MG63 (cell line): Measurements from ENCODE around the gene ARAP2. TPM values are rescaled to one million over a fixed set of nuclear protein-coding genes. Genes with fewer than 3 reads are reported as not detected.
"Not testable (repeated sequence)": the region's sequence is repeated elsewhere in the genome, so short reads cannot be mapped to it uniquely, and the experiment has no call there.

Source experiments
- DNase-seq: peaks from one replicate; pipeline ENCODE4 v3.0.0-alpha.2; 2020
- H3K27me3 ChIP-seq: fragments of 250-450 bp; sonication (Bioruptor Pico); 2 replicates; pipeline ENCODE4 v1.5.1; 2020; ENCODE audit warnings: mild to moderate bottlenecking, moderate library complexity
- H3K36me3 ChIP-seq: fragments of 250-450 bp; sonication (Bioruptor Pico); 2 replicates; pipeline ENCODE4 v1.5.1; 2020; ENCODE audit warnings: mild to moderate bottlenecking, moderate library complexity
- H3K4me3 ChIP-seq: fragments of 250-450 bp; sonication (Bioruptor Pico); 2 replicates; pipeline ENCODE4 v1.5.1; 2020; ENCODE audit warnings: mild to moderate bottlenecking, moderate library complexity
- H3K9me3 ChIP-seq: fragments of 250-450 bp; sonication (Bioruptor Pico); 2 replicates; pipeline ENCODE4 v1.5.1; 2020; ENCODE audit warnings: mild to moderate bottlenecking, moderate library complexity
- total RNA-seq: library from RNA; depleted of rRNA; stranded (reverse); fragments of >200 nt; shearing (Covaris generic); gene quantifications from 2 replicates; pipeline ENCODE4 v1.2.3, GENCODE V29; 2014; ENCODE audit warnings: low replicate concordance

Gene ARAP2
- total RNA-seq, 1 experiment from 2014 or later, result 1.3 TPM

DNA sequence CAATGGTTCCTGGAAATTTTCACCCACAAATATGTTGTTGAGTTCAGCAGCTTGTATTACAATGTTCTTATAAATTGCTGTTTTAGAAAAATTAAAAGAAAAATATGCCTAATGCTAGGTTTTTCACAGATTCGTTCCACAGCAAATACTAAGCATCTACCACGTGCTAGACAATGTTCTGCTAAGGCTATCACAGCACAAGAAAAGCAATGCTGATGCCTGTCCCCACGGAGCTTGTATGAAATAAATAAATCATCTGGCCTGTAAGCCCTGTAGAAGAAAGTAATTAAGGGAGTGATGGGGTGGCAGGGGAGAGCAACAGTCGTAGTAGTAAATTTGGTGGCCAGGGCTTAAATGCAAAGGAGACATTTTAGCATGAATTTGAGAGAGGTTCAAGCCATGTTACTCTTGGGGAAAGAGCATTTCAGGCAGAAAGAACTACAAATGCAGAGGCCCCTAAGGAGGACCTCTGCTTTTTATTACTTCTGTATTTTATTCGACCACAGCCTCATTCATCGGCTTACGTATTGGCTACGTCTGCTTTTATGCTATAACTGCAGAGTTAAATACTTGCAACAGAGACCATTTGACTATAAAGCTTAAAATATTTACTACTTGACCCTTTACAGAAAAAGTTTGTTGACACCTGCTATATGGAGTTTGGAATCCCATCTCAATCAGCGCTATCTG, 36.3 kb downstream of the ARAP2 start:
- Histone ChIP-seq H3K27me3 (no peaks in the 10 kb centered on the region), H3K36me3 (no peaks in the 10 kb centered on the region), H3K9me3 (no peaks in the 10 kb centered on the region), H3K4me3 (no peak overlapping the region)
- DNase-seq, result no peak

DNA sequence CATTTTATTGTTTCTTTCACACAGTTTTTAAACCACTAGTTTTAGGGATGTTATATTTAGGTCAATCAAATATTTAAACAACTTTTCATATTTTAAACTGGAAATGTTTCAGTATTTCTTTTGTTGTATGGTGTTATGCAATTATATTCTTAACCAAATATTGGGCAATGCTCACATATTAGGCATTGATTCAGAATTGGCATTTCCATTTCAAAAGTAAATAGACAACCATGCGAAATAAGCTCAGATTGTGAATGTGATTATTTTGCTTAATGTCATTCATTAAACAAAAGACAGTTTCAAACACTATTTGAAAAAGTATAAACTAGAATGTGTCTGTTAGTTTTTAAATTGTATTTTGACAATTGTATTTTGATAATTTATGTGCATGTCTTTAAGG, 36.9 kb downstream of the ARAP2 start:
- Histone ChIP-seq H3K4me3 (no peak overlapping the region), H3K36me3 (no peaks in the 10 kb centered on the region), H3K9me3 (no peaks in the 10 kb centered on the region), H3K27me3 (no peaks in the 10 kb centered on the region)
- no peak for DNase-seq

DNA sequence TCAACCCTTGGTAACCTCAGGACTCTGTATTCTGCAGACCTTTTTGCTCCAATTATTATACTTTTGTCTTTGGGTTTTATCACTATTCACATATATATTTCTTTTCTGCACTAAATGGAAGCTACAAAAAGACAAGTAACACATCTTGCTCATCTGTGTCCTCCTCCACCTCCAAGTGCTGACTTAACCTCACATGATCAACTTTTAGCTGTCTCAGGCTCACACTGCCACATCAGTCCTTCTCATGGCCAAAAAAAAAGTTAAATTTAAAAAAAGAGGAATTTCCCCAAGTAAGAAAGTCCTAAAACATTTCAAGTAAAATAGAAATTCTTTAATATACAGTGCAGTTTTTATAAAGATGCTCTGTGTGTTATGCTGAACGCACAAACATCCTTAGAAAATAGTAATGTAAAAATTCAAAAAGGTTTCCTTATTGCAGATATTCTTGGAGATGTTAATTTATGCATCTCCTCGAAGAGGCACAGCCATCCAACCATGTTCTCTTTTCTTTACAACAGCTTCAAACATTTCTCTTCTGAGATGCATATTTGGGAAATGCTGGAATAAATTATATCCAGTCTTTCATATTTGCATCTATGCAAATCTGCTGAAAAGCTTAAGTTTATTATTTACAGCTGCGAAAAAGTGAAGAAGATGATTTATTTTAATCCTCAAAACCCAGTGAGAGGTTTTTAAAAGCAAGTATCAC, 37.6 kb downstream of the ARAP2 start:
- no peaks in the 10 kb centered on the region for H3K27me3 ChIP-seq
- DNase-seq, result no peak
- H3K9me3 ChIP-seq, result no peaks in the 10 kb centered on the region
- no peaks in the 10 kb centered on the region for H3K36me3 ChIP-seq
- H3K4me3 ChIP-seq, result no peak overlapping the region

DNA sequence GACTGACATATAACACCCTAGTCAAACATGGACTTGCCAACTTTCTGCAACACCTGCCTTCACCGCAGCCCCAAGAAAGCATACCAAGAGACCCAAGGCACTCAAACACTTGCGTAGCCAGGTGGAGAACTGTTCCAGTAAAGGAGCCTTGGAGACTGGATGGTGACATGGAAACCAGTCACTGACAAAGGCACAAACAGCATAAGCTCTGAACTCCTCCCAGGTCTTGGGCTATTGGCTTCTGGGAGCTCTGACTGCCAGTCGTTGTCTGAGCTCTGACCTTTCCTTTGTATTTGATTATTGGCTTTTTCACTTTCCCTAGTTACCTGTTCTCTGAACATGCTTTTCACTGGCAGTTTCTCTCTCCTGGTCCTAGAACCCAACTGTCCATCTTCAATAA, 38.3 kb downstream of the ARAP2 start:
- Histone ChIP-seq H3K36me3 (no peaks in the 10 kb centered on the region), H3K27me3 (no peaks in the 10 kb centered on the region), H3K9me3 (no peaks in the 10 kb centered on the region), H3K4me3 (no peak overlapping the region)
- no peak for DNase-seq

DNA sequence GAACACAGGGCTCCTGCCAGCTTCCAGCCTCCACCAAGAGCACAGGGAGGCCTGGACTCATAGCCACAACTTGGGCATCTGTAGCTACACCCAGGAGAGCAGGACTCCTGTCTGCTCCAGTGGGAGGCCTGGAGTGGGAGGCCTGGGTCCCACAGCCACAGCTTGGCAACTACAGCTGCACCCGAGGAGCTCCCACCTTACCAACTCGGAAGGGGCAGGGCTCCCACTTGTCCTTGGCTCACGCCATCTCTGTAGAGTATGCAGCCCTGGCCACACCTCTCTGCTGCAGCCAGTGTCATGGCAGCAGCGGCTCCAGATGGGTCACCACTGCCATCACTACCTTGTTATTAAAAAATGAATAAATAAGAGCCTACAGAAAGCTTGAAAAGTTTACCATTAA, 45.5 kb downstream of the ARAP2 start:
- DNase-seq, result no peak
- Histone ChIP-seq H3K36me3 (no peaks in the 10 kb centered on the region), H3K9me3 (no peaks in the 10 kb centered on the region), H3K27me3 (no peaks in the 10 kb centered on the region), H3K4me3 (no peak overlapping the region)

DNA sequence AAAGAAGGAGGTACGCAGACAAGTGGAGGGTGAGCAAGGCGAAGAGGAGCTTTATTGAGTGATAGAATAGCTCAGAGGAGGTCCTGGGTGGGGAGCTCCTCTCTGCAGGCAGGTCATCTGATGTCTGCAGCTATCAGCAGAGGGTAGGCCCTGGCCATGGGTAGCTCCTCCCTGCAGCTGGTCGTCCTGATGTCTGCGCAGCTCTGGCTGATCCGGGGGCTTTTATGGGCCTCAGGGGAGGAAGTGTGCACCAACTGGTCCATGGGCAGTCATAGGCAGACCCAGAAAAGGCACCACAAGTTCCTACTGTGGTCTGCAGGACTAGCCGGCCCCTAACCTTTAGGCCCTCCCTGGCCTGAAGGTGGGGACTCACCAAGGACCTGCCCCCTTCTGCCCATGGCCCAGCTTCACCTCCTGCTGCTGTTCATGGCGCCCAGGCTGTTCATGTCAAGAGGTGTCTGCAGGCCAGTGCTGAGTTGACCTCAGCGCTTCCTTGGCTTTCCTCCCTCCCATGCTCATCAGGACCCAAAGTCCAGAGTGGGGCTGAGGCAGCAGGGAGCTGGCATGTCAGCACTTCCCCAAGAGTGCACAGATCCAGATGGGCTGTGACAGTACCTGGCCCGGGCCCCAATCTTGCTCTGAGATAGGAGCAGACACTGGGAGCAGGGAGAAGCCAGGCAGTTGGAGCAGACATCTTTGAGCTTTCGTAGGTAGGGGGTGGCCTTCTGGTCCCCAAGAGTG, 46.1 kb downstream of the ARAP2 start:
- Histone ChIP-seq H3K4me3 (no peak overlapping the region), H3K9me3 (no peaks in the 10 kb centered on the region), H3K27me3 (no peaks in the 10 kb centered on the region), H3K36me3 (no peaks in the 10 kb centered on the region)
- no peak for DNase-seq

DNA sequence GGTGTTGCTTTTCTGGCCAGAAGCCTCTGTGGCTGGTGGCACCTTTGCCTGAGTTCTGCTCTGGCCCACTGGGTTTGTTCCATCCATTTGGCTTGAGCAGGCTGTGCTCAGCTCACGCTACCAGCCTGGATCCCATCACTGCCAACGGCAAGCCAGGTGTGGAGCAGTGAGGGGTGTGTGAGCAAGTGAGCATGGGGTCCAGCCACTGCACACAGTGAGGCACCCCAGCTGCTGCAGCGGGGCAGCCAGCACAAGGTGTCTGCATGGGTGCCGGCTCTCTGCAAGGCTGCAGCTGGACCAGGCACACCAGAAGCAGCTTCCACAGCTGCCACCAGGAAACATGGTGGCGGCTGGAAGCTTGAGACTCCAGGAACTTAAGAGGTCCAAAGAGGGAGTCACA, 46.8 kb downstream of the ARAP2 start:
- Histone ChIP-seq H3K4me3 (no peak overlapping the region), H3K36me3 (no peaks in the 10 kb centered on the region), H3K27me3 (no peaks in the 10 kb centered on the region), H3K9me3 (no peaks in the 10 kb centered on the region)
- no peak for DNase-seq

DNA sequence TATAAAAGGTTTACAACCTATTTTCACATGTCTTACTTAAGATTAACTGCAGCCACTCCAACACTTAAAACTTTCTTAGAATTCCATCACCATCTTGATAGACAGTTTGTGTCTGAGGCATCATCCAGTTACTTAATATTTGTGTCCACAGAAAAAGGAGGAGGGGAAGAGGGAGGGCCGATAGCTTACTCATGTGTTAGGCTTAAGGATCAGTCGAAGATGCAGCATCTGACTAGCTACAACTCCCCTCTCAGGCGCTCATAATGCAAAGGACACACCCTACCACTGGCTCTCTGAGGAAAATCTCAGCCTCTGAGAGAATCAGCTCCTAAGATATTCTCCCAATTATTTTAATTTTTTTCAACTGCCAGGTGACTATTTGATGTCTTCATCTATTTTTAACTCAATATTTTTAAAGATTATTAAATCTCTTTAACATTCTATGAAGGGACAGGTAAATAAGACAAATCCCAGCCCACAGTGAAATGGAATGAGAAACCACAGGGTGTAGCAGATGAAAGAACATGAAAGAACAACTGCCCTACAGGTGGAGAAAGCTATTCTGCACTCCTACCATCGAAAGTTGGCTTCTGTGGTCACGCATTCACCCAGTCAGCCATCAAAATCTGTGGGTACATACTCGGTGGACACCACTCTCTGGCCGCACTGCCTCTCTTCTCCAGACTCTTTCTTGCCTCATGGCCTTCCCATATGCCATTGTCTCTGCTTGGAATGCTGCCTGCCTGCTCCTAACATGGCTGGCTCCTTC, 48.0 kb downstream of the ARAP2 start:
- no peaks in the 10 kb centered on the region for H3K36me3 ChIP-seq
- H3K27me3 ChIP-seq, result no peaks in the 10 kb centered on the region
- DNase-seq, result no peak
- H3K4me3 ChIP-seq, result no peak overlapping the region
- no peaks in the 10 kb centered on the region for H3K9me3 ChIP-seq

DNA sequence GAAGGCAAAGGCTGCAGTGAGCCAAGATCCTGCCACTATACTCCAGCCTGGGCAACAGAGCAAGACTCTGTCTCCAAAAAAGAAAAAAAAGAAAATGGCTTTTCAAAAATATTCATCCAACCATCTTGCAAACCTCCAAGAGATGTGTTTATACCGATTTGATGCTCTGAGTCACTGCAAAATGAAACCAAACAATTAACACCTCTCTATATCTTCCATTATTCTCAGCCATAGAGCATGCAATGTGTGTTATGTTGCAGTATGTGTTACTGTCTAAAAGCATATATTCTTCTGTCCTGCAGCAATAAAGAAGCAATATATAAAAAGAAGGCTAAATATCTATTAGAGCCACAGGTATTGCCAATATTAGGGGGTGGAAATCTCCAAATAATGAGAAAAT, 51.4 kb downstream of the ARAP2 start:
- Histone ChIP-seq H3K4me3 (no peak overlapping the region), H3K9me3 (no peaks in the 10 kb centered on the region), H3K36me3 (no peaks in the 10 kb centered on the region), H3K27me3 (no peaks in the 10 kb centered on the region)
- no peak for DNase-seq

DNA sequence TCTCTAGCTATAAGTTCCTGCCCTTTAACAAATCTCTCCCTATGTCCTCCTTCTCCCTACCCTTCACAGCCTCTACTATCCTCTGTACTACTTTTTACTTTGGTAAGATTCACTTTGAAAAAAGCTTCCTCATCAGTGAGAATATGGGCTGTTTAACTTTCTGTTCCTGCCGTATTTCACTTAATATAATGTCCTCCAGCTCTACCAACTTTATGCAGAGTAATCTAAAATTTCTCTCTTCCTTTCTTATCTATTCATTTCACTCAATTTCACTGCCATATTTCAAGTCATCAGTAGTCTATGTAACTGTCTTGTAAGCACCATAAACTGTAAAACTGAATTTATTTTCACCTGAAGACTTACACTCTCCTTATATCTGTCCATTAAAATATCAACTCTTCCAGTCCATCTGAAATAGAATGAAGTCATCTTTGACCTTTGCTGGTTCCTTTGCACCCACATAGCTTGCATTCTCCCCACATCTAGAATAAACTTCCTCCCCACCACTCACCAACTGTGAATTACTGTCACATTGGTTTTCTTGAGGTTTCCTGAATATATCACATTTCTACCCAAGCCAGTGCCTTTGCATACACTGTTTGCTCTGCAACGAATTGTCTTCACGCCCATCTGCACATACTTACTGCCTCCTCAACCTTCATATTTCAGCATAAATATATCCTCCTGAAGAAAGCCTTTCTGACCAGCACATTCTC, 54.6 kb downstream of the ARAP2 start:
- no peak for DNase-seq
- Histone ChIP-seq H3K36me3 (no peaks in the 10 kb centered on the region), H3K27me3 (no peaks in the 10 kb centered on the region), H3K4me3 (no peak overlapping the region), H3K9me3 (no peaks in the 10 kb centered on the region)

DNA sequence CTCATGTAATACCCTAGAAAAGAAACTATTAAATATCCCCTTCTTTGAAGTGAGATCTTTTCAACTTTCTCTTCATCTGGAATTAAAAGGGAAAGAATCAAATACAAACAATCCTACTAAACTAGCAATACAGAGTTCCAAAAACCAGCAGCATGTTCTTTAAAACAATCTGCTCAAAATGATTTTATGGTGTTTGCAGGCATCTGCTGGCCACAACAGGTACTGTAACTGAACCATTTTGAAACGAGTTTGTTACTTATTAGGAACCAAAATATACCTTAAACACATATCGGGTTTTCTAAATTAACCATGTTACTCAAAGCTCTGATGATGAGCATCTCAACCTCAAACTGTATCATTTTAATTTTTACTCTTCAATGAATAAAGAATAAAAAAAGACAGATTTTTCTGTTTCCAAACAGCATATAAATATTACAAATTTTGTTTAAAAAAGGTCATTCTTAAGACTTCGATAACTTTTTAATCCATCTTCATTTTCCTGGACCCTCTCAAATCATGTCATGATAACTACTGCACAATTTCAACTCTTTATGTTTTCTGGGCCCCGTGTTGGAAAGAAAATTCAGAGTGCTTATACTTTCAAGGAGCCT, 56.5 kb downstream of the ARAP2 start:
- Histone ChIP-seq H3K4me3 (no peak overlapping the region), H3K36me3 (no peaks in the 10 kb centered on the region), H3K9me3 (no peaks in the 10 kb centered on the region), H3K27me3 (no peaks in the 10 kb centered on the region)
- no peak for DNase-seq

DNA sequence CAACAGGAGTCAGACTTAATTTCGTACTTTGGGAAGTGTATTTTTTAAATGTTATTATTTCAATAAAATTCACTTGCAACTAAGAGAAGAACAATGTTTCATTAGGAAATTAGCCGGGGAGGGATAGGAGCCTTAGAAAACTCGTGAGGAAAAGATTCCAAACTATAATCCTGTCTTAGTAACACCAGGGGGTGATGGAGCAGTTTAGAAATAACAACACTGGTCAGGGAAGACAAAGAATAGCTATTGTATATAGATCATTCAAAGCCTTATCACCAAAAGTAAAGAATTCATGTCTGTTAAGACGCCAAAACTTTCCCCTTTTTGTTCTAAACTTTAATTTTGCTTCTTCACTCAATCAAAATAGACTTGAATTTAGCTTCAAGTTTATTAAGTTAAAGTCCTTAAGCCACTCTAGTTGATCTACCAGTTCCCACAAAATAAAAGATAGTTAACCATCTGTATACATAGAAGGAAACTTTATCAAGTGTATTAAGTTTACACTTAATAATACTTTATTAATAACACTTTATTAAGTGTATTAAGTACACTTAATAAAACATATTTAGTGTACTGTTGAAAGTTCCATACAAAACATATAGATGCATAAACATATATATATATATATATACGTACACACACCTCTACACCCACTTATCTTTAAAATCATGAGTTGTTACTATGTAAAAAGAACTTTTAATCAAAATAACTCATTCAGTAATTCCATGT, 60.5 kb downstream of the ARAP2 start:
- no peaks in the 10 kb centered on the region for H3K36me3 ChIP-seq
- no peak overlapping the region for H3K4me3 ChIP-seq
- DNase-seq, result no peak
- H3K9me3 ChIP-seq, result no peaks in the 10 kb centered on the region
- no peaks in the 10 kb centered on the region for H3K27me3 ChIP-seq

DNA sequence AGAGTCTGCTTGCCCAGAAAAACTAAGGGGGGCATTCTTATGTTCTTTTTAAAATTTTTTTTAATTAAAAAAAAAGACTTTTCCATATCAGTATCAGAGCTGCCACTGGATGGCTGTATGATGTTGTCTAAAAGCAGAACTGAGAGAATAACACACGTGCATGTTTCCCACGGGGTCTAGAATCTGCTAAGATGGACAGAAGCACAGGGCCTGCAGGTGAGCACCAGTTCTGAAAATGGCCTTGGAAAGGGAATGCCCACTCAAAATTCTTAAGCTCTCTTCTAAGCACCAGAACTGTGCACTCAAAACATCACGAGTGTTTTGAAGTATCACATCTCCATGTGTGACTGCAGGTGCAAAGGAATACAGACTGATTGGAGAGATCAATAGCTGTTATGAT, 61.1 kb downstream of the ARAP2 start:
- Histone ChIP-seq H3K9me3 (no peaks in the 10 kb centered on the region), H3K4me3 (no peak overlapping the region), H3K27me3 (no peaks in the 10 kb centered on the region), H3K36me3 (no peaks in the 10 kb centered on the region)
- DNase-seq, result no peak

DNA sequence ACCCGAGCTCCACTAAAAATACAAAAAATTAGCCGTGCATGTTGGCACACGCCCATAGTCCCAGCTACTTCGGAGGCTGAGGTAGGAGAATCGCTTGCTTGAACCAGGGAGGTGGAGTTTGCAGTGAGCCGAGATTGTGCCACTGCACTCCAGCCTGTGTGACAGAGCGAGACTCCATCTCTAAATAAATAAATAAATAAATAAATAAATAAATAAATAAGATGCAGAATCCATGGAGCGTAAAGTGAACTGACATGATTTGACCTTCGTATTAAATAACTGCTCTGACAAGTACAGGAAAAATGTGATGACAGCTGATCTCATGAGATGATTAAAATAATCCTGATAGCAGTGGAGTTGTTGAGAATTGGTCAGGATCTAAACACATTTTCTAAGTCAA, 62.0 kb downstream of the ARAP2 start:
- not testable (repeated sequence) for DNase-seq, H3K4me3 ChIP-seq, H3K36me3 ChIP-seq, H3K27me3 ChIP-seq, H3K9me3 ChIP-seq

DNA sequence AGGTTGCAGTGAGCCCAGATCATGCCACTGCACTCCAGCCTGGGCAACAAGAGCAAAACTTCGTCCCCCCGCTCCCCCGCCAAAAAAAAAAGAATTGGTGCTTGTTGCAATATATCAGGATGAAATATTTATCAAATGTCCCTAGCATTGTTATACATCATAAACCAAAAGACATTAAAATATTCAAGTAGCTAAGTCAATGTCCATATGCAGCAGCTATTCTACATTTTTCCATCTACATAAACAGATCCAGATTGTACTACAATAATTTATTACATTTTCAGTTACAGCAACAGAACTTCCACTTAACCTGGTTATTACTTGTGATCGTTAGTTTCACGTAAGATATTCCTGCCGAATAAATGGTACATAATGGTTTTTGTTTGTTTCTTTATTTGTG, 64.1 kb downstream of the ARAP2 start:
- Histone ChIP-seq H3K4me3 (no peak overlapping the region), H3K36me3 (no peaks in the 10 kb centered on the region), H3K9me3 (no peaks in the 10 kb centered on the region), H3K27me3 (no peaks in the 10 kb centered on the region)
- DNase-seq, result no peak

DNA sequence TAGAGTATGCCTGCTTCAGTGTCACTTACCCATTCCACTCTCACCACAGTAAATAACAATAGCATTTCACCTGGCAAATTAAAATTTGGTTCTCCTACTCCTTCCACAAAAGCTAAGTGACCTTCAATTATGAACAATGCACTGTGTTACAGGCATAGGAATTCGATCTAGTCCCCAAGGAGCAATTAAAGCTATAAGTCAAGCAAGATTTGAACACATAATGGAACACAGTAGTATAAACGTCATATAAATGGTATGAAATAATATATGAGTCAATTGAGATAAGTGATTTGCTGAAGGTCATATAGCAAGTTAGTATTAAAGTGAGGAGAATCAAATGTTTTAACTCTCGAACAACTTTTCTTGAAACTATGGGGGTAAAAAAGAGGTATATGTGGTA, 65.8 kb downstream of the ARAP2 start:
- no peaks in the 10 kb centered on the region for H3K9me3 ChIP-seq
- H3K36me3 ChIP-seq, result no peaks in the 10 kb centered on the region
- DNase-seq, result no peak
- no peak overlapping the region for H3K4me3 ChIP-seq
- H3K27me3 ChIP-seq, result no peaks in the 10 kb centered on the region
